Astrocyte (in vitro differentiated cells and primary cell): ENCODE measurements around the gene WARS2. TPM values are rescaled to one million over a fixed set of nuclear protein-coding genes. Genes with fewer than 3 reads are reported as not detected.

ENCODE experiments used
- DNase-seq: peaks from one replicate; pipeline ENCODE4 v3.0.0-alpha.2; 2010; ENCODE audit warnings: low read depth
- FAIRE-seq: peaks from 2 replicates; lab custom pipeline; 2011; peaks lifted over from hg19 to GRCh38; lab: Jason Lieb, UNC
- H2AFZ ChIP-seq: 2 replicates; pipeline ENCODE4 v1.6.0; 2012; ENCODE audit warnings: low read depth, low read length, inconsistent platforms
- H3K27ac ChIP-seq: 2 replicates; pipeline ENCODE4 v1.5.1; 2011; ENCODE audit warnings: low read depth, low read length, inconsistent platforms
- H3K27me3 ChIP-seq: 2 replicates; pipeline ENCODE4 v1.6.0; 2011; ENCODE audit warnings: low read length, inconsistent platforms; ENCODE audit not compliant: insufficient read depth
- H3K36me3 ChIP-seq: 2 replicates; pipeline ENCODE4 v1.5.1; 2011; ENCODE audit warnings: low read length, inconsistent platforms; ENCODE audit not compliant: insufficient read depth
- H3K4me1 ChIP-seq: 2 replicates; pipeline ENCODE4 v1.5.1; 2011; ENCODE audit warnings: low read length, inconsistent platforms; ENCODE audit not compliant: insufficient read depth
- H3K4me2 ChIP-seq: 2 replicates; pipeline ENCODE4 v1.6.0; 2012; ENCODE audit warnings: low read length, inconsistent platforms
- H3K4me3 ChIP-seq: 2 replicates; pipeline ENCODE4 v1.5.1; 2011; ENCODE audit warnings: low read depth, mild to moderate bottlenecking, low read length, inconsistent platforms; ENCODE audit not compliant: insufficient read depth
- H3K79me2 ChIP-seq: 2 replicates; pipeline ENCODE4 v1.6.0; 2012; ENCODE audit warnings: mild to moderate bottlenecking, low read length, inconsistent platforms; ENCODE audit not compliant: insufficient read depth
- H3K9ac ChIP-seq: 2 replicates; pipeline ENCODE4 v1.6.0; 2012; ENCODE audit warnings: mild to moderate bottlenecking, low read length, inconsistent platforms
- H3K9me3 ChIP-seq: 2 replicates; pipeline ENCODE4 v1.5.1; 2012; ENCODE audit warnings: low read depth, mild to moderate bottlenecking, low read length, inconsistent platforms; ENCODE audit not compliant: insufficient read depth
- H4K20me1 ChIP-seq: 2 replicates; pipeline ENCODE4 v1.6.0; 2012; ENCODE audit warnings: low read length, inconsistent platforms; ENCODE audit not compliant: insufficient read depth
- H3K27ac Mint-ChIP-seq: one replicate; pipeline ENCODE4 v1.8.0; 2021; ENCODE audit warnings: mild to moderate bottlenecking, mixed read lengths; ENCODE audit not compliant: unreplicated experiment
- H3K27me3 Mint-ChIP-seq: one replicate; pipeline ENCODE4 v1.8.0; 2021; ENCODE audit warnings: low read depth, mixed read lengths; ENCODE audit not compliant: unreplicated experiment
- H3K36me3 Mint-ChIP-seq: one replicate; pipeline ENCODE4 v1.8.0; 2021; ENCODE audit warnings: low read depth, mixed read lengths; ENCODE audit not compliant: unreplicated experiment
- H3K4me1 Mint-ChIP-seq: one replicate; pipeline ENCODE4 v1.8.0; 2021; ENCODE audit warnings: low read depth, mixed read lengths; ENCODE audit not compliant: unreplicated experiment
- H3K4me3 Mint-ChIP-seq: one replicate; pipeline ENCODE4 v1.8.0; 2021; ENCODE audit warnings: mild to moderate bottlenecking, moderate library complexity, mixed read lengths; ENCODE audit not compliant: unreplicated experiment
- H3K9me3 Mint-ChIP-seq: one replicate; pipeline ENCODE4 v1.8.0; 2021; ENCODE audit warnings: mild to moderate bottlenecking, mixed read lengths; ENCODE audit not compliant: unreplicated experiment
- CTCF ChIP-seq: IDR thresholded peaks from 2 replicates; pipeline ENCODE4 v1.5.1; 2011; ENCODE audit warnings: low read depth, mild to moderate bottlenecking, inconsistent platforms, low read length, moderate library complexity; ENCODE audit not compliant: insufficient read depth
- EZH2 ChIP-seq: IDR thresholded peaks from 2 replicates; pipeline ENCODE4 v1.6.1; 2012; ENCODE audit warnings: mild to moderate bottlenecking, low read length, inconsistent platforms; ENCODE audit not compliant: insufficient read depth
- total RNA-seq: library from RNA; stranded (reverse); gene quantifications from 2 replicates; pipeline ENCODE4 v1.2.1, GENCODE V29; 2021

The WARS2 gene
- total RNA-seq, 1 donor from 2014 or later, result 10.5 TPM

GRCh38 chr1:118985640-118986554 lies 154.6 kb downstream of the WARS2 start:
- H3K9me3 Mint-ChIP-seq, result peaks cover 46% of the 10 kb centered on the region
- no peak overlapping the region for H2AFZ ChIP-seq
- peaks cover 5% of the 10 kb centered on the region for H3K36me3 Mint-ChIP-seq
- peak overlapping the region; percentile 58 for H3K4me3 ChIP-seq
- H3K4me1 Mint-ChIP-seq, result peaks cover 5% of the 10 kb centered on the region
- DNase-seq (no peak), FAIRE-seq (no peak)
- H3K4me3 Mint-ChIP-seq, result no peak overlapping the region
- peaks cover 12% of the 10 kb centered on the region for H3K9me3 ChIP-seq
- H3K4me2 ChIP-seq, result peak overlapping the region; percentile 71
- H3K79me2 ChIP-seq, result peaks cover 39% of the 10 kb centered on the region
- peak overlapping the region; percentile 31 for H3K27ac ChIP-seq
- no peak for TF ChIP-seq EZH2
- TF ChIP-seq CTCF, result no peak
- peaks cover 6% of the 10 kb centered on the region for H3K4me1 ChIP-seq
- H3K9ac ChIP-seq, result peak overlapping the region; percentile 73
- peak overlapping the region; percentile 62 for H3K27ac Mint-ChIP-seq
- peaks cover 6% of the 10 kb centered on the region for H4K20me1 ChIP-seq
- no peaks in the 10 kb centered on the region for H3K36me3 ChIP-seq
- peaks cover 100% of the 10 kb centered on the region for H3K27me3 ChIP-seq
- H3K27me3 Mint-ChIP-seq, result peaks cover 93% of the 10 kb centered on the region

GRCh38 chr1:118984722-118985639 lies 155.5 kb downstream of the WARS2 start:
- Mint-ChIP-seq H3K9me3 (peaks cover 46% of the 10 kb centered on the region), H3K4me1 (peaks cover 5% of the 10 kb centered on the region), H3K4me3 (peak overlapping the region; percentile 47), H3K27ac (peak overlapping the region; percentile 77), H3K27me3 (peaks cover 94% of the 10 kb centered on the region), H3K36me3 (peaks cover 5% of the 10 kb centered on the region)
- Histone ChIP-seq H3K9ac (peak overlapping the region; percentile 73), H3K27me3 (peaks cover 99% of the 10 kb centered on the region), H3K4me1 (peaks cover 6% of the 10 kb centered on the region), H3K79me2 (peaks cover 42% of the 10 kb centered on the region), H3K36me3 (no peaks in the 10 kb centered on the region), H4K20me1 (peaks cover 6% of the 10 kb centered on the region), H3K27ac (peak overlapping the region; percentile 31), H3K9me3 (peaks cover 12% of the 10 kb centered on the region), H2AFZ (no peak overlapping the region), H3K4me2 (peak overlapping the region; percentile 71), H3K4me3 (peak overlapping the region; percentile 58)
- DNase-seq (no peak), FAIRE-seq (no peak)
- TF ChIP-seq CTCF, result no peak
- peak; percentile 46 for TF ChIP-seq EZH2
